Measurements from ENCODE around the gene HOXB4.

DNA sequence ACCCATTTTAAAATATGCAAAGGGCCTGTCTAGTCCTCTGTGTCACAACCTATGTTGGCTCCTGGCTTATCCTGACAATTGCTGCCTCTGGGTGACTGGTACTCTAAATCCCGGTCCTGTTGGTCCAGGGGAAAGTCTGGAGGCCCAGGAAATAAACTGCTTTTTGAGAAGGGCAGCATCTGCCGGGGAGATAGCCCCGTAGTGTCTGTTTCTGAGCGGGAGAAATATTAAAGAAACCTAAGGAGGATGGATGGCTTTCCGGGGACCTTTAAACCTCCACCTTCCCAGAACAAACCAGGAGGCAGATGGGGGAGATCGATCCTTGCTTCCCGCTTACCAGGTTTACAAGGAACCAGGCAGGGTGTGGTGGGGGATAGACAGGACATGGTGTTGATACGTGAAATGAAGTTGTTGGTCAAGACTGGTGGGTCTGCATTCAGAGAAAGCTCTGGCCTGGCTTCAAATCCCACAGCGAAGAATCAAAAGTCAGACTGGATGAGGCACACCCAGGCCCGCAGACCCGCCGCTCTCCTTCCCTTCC lies 37.0 kb downstream of the HOXB4 start:
- TF ChIP-seq, protein P1, sequence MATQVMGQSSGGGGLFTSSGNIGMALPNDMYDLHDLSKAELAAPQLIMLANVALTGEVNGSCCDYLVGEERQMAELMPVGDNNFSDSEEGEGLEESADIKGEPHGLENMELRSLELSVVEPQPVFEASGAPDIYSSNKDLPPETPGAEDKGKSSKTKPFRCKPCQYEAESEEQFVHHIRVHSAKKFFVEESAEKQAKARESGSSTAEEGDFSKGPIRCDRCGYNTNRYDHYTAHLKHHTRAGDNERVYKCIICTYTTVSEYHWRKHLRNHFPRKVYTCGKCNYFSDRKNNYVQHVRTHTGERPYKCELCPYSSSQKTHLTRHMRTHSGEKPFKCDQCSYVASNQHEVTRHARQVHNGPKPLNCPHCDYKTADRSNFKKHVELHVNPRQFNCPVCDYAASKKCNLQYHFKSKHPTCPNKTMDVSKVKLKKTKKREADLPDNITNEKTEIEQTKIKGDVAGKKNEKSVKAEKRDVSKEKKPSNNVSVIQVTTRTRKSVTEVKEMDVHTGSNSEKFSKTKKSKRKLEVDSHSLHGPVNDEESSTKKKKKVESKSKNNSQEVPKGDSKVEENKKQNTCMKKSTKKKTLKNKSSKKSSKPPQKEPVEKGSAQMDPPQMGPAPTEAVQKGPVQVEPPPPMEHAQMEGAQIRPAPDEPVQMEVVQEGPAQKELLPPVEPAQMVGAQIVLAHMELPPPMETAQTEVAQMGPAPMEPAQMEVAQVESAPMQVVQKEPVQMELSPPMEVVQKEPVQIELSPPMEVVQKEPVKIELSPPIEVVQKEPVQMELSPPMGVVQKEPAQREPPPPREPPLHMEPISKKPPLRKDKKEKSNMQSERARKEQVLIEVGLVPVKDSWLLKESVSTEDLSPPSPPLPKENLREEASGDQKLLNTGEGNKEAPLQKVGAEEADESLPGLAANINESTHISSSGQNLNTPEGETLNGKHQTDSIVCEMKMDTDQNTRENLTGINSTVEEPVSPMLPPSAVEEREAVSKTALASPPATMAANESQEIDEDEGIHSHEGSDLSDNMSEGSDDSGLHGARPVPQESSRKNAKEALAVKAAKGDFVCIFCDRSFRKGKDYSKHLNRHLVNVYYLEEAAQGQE (IDR thresholded peaks at IDR 0.05; ENCODE audit: insufficient read depth in 1 of 2, low read depth in 2 of 2, low read length in 2 of 2): no peak
- TF ChIP-seq POLR2AphosphoS5 (IDR thresholded peaks at IDR 0.05; ENCODE audit: low read depth, low read length) (no peak), TAF1 (IDR thresholded peaks at IDR 0.05; ENCODE audit: borderline replicate concordance, insufficient read depth, low read length) (no peak), FOXP2 (optimal IDR thresholded peaks at IDR 0.05; ENCODE audit: borderline replicate concordance, extremely low read depth, extremely low read length, insufficient read depth) (no peak)
